ENCODE data around the gene THADA. TPM values are rescaled to one million over a fixed set of nuclear protein-coding genes. Genes with fewer than 3 reads are reported as not detected.

THADA gene
- polyA plus RNA-seq, 1 donor (not counting 4 experiments of a cell fraction or from before 2014, with no cell fraction given): 22.6 TPM

- no peak for DNase-seq (ENCODE audit: low read depth, low spot score)
- Histone ChIP-seq H3K9me3 (ENCODE audit: control insufficient read depth, low read depth, low read length) (no peaks in the 10 kb centered on the region), H3K36me3 (ENCODE audit: control insufficient read depth in 2 of 2, extremely low read depth in 1 of 2, insufficient read depth in 2 of 2, low read length in 2 of 2) (no peaks in the 10 kb centered on the region), H3K79me2 (ENCODE audit: control insufficient read depth, insufficient read depth, low read length) (no peaks in the 10 kb centered on the region), H4K20me1 (ENCODE audit: control insufficient read depth, extremely low read depth, insufficient read depth, low read length) (no peaks in the 10 kb centered on the region), H3K27me3 (ENCODE audit: control insufficient read depth, extremely low read depth, insufficient read depth, low read length) (no peaks in the 10 kb centered on the region), H3K27ac (ENCODE audit: control insufficient read depth, insufficient read depth, low read length) (no peak overlapping the region), H3K9me1 (ENCODE audit: control insufficient read depth, extremely low read depth, insufficient read depth, low read length) (no peaks in the 10 kb centered on the region), H2AFZ (ENCODE audit: control insufficient read depth, low read length) (no peak overlapping the region), H3K4me1 (ENCODE audit: control insufficient read depth, extremely low read depth, insufficient read depth, low read length) (no peaks in the 10 kb centered on the region), H3K4me2 (ENCODE audit: control insufficient read depth, extremely low read depth, insufficient read depth, low read depth, low read length) (no peak overlapping the region), H3K4me3 (ENCODE audit: control insufficient read depth in 2 of 3, extremely low read depth in 1 of 3, insufficient read depth in 2 of 3, low read depth in 1 of 3, low read length in 3 of 3) (no peak overlapping the region), H3K9ac (ENCODE audit: control insufficient read depth, extremely low read depth, insufficient read depth, low read length) (no peak overlapping the region)
- TF ChIP-seq EZH2 (IDR thresholded peaks at IDR 0.05; ENCODE audit: low read length) (no peak), CTCF (optimal IDR thresholded peaks at IDR 0.05 in 1 of 3, IDR thresholded peaks at IDR 0.05 in 1 of 3, conservative IDR thresholded peaks at IDR 0.05 in 1 of 3; ENCODE audit: extremely low read depth in 1 of 3, insufficient read depth in 2 of 3, low read length in 3 of 3) (no peak)
- dilution Hi-C loops (cut with MboI; ENCODE audit: extremely low pct_ligation_motif_present, low sequenced_read_pairs): no loop called here
- no peak for FAIRE-seq
Observed at GRCh38 chr2:43383533-43383932, 212.3 kb downstream of the THADA start.

- dilution Hi-C loops (cut with MboI; ENCODE audit: extremely low pct_ligation_motif_present, low sequenced_read_pairs): no loop called here
- Histone ChIP-seq H3K4me2 (ENCODE audit: control insufficient read depth, extremely low read depth, insufficient read depth, low read depth, low read length) (no peak overlapping the region), H3K79me2 (ENCODE audit: control insufficient read depth, insufficient read depth, low read length) (no peaks in the 10 kb centered on the region), H3K9me1 (ENCODE audit: control insufficient read depth, extremely low read depth, insufficient read depth, low read length) (no peaks in the 10 kb centered on the region), H3K27ac (ENCODE audit: control insufficient read depth, insufficient read depth, low read length) (no peak overlapping the region), H3K9me3 (ENCODE audit: control insufficient read depth, low read depth, low read length) (no peaks in the 10 kb centered on the region), H3K36me3 (ENCODE audit: control insufficient read depth in 2 of 2, extremely low read depth in 1 of 2, insufficient read depth in 2 of 2, low read length in 2 of 2) (no peaks in the 10 kb centered on the region), H3K4me1 (ENCODE audit: control insufficient read depth, extremely low read depth, insufficient read depth, low read length) (no peaks in the 10 kb centered on the region), H3K27me3 (ENCODE audit: control insufficient read depth, extremely low read depth, insufficient read depth, low read length) (no peaks in the 10 kb centered on the region), H3K4me3 (ENCODE audit: control insufficient read depth in 2 of 3, extremely low read depth in 1 of 3, insufficient read depth in 2 of 3, low read depth in 1 of 3, low read length in 3 of 3) (no peak overlapping the region), H3K9ac (ENCODE audit: control insufficient read depth, extremely low read depth, insufficient read depth, low read length) (no peak overlapping the region), H4K20me1 (ENCODE audit: control insufficient read depth, extremely low read depth, insufficient read depth, low read length) (no peaks in the 10 kb centered on the region), H2AFZ (ENCODE audit: control insufficient read depth, low read length) (no peak overlapping the region)
- TF ChIP-seq CTCF (optimal IDR thresholded peaks at IDR 0.05 in 1 of 3, IDR thresholded peaks at IDR 0.05 in 1 of 3, conservative IDR thresholded peaks at IDR 0.05 in 1 of 3; ENCODE audit: extremely low read depth in 1 of 3, insufficient read depth in 2 of 3, low read length in 3 of 3) (no peak), EZH2 (IDR thresholded peaks at IDR 0.05; ENCODE audit: low read length) (no peak)
- FAIRE-seq (no peak), DNase-seq (ENCODE audit: low read depth, low spot score) (no peak)
Observed at GRCh38 chr2:43379494-43379893, 216.3 kb downstream of the THADA start.

Data from keratinocyte (primary cell).